GM23248 (cell line): ENCODE data around the gene CCDC121.
"Not testable (repeated sequence)": the region's sequence is repeated elsewhere in the genome, so short reads cannot be mapped to it uniquely, and the experiment has no call there.

Experiments
- EZH2 ChIP-seq: fragments of 200-600 bp; sonication (generic); IDR thresholded peaks from 2 replicates; pipeline ENCODE4 v1.6.1; 2018; ENCODE audit warnings: antibody characterized with exemption, mild to moderate bottlenecking; ENCODE audit not compliant: insufficient read depth, poor library complexity, severe bottlenecking
- EZH2phosphoT487 ChIP-seq: fragments of 200-600 bp; sonication (generic); IDR thresholded peaks from 2 replicates; pipeline ENCODE4 v1.6.1; 2018; ENCODE audit warnings: antibody characterized with exemption, moderate library complexity, mild to moderate bottlenecking, low read depth; ENCODE audit not compliant: insufficient read depth

DNA sequence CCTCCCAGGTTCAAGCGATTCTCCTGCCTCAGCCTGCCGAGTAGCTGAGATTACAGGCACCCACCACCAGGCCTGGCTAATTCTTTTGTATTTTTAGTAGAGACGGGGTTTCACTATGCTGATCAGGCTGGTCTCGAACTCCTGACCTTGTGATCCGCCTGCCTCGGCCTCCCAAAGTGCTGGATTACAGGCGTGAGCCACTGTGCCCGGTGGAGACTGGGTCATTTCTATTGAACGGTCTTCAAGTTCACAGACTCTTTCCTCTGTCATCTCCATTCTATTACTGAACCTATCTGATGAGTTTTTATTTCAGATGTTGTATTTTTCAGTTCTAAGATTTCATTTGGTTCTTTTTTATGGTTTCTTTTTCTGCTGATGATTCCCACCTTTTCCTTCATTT, 33.4 kb downstream of the CCDC121 start:
- TF ChIP-seq EZH2phosphoT487, EZH2: not testable (repeated sequence)
